ENCODE measurements around the gene SFSWAP.

DNA sequence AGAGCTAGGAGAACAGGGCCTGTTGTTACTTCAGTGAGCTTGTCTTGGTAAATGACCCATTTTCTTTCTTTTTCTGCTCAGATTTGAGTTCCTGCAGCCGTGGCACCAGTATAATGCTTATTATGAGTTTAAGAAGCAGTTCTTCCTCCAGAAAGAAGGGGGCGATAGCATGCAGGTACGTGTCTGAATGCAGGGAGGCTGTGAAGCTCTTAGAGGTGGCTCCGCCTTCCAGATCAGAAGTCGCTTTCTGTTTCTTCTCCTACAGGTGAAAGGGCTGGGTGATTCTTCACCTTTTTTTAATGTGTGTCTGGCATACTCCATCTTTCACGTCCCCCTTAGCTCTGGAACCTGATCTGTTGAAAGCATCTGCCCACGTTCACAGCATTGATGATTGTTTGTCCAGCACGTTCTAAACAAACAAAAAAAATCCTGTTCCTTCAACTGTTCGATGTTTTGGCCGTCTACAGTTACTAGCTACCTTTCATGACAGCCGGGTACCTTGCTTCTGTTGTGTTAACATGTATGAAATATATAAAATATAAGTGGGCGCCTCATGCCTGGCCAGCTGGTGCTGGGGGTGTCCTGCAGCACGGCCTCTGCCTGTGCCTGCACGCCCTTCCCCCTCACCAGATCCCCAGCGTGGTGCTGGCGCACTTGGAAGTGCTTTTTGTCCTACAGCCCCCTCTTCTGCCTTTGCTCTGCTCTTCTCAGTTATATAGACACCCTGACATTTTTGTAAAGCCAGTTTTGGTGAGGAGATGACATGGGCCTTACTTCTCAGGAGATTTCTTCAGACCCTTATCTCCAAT, 44.6 kb downstream of the SFSWAP start:
- TF ChIP-seq CTCF (IDR thresholded peaks at IDR 0.05) (peak in 3 of 7 experiments; percentile 11 to 16 (median 12)), POLR2A (IDR thresholded peaks at IDR 0.05) (no peak)
